Stimulated activated CD4-positive, alpha-beta T cell treated with anti-CD3 and anti-CD28 coated beads, Interleukin-15, amount 100 ng/mL, for 48 hours (primary cell): ENCODE results near the gene SELENOK.

Experiments
- DNase-seq, 2 donors: peaks; one replicate each; pipeline ENCODE4 v3.0.0-alpha.2; 2020; ENCODE audit warnings: low read depth in 2 of 2

SELENOK gene

DNA sequence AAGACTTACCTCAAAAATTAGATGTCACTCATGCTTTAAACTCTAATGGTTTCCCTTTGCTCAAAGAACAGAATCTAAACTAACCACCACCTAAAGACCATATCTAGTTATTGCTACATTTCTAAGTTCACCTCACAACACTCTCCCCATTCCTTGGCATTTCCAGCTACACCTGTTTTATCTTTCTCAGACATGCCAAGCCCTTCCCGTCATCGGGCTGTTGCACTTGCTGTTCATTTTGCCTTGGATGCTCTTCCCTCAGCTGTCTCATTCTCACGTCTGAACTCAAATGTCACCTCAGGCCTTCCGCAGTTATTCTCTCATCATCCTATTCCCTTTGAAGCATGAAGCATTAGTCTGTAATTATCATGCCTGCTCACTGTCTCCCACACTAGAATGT, 8.7 kb downstream of the SELENOK start:
- DNase-seq = no peak

DNA sequence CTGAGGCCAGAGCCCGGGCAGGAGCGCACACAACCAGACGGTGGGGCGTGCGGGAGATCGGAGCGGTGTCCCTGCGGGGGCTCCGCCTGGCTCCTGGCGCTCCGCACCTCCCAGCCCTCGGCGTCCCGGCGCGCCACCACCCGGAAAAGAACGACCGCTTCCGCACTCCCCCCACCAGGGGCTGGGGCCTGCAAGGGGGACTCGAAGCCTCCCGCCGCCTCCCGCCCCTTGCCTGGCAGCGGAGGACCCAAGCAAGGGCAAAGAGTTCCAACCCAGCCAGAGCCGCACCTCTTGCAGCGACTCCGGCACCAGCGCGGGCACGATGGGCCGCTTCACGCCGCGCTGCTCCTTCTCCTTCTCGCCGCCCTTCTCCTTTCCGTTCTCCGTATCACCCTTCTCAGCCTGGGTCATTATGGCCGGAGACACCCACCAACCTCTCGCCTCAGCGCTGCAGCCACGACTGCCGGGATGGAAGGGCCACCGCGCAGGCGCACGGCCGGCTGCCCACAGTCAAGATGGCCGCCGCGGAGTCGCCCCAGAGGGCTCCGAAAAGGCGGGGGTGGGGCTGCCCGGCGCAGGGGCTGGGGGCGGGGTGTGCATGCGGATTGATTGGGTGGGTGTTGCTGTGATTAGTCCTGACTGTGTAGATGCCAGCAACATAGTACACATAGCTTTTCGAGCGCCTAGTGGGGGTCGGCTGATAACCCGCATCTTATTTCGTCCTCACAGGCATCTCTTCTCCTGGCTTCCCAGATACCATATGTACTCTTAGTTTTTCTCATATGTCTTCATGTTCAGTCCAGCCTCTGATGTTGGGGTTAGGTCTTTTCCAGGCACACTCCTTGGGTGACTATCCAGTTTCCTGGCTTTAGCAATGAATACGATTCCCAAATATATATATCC, 9.7 kb downstream of the SELENOK start, which contains the start of gene ACTR8:
TSS of gene ACTR8 (minus strand) at position 462 of the 903 bp plus-strand sequence. CDS start at position 411, 51 bp downstream.
- peak; percentile 58 to 73 for DNase-seq

DNA sequence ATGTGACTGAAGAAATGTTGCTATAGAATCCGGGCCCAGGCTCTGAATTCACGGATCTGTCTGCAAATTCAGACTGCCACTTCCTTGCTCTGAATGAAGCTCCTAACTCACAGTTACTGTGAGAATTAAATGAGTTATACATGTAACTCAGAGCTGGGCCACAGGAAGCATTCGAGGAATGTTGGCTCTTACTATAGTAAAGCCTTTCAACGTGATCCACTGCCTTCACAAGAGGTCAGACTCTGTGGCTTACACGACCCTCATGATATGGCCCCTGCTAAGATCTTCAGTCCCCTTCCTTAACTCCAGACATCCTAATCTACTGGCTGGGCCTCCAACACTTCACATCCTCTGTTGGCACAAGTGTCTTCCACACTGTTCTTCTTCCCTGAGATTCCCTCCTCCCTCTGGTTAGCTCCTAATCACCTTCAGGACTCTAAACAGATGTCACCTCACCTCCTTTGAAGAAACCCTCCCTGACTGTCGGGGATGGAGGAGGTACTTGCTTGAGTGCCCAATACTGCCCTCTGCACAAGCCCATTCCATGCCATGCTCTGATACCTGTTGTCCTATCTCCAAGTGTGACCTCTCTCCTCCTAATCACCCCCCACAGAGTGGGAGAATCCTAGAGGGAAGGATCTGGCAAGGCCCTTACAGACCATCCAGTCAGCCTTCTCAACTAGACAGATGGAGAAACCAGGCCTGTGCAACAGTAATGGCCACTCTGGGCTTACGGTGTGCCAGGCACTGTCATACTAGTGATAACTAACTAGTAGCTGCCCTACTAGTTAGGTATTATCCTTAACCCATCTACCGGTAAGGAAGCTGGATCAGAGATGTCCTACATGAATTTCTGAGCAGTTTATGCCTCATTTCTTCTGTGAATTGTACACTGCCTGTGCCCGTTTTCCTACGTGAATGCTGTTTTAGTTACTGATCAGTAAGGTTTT, 11.0 kb downstream of the SELENOK start:
- no peak for DNase-seq

DNA sequence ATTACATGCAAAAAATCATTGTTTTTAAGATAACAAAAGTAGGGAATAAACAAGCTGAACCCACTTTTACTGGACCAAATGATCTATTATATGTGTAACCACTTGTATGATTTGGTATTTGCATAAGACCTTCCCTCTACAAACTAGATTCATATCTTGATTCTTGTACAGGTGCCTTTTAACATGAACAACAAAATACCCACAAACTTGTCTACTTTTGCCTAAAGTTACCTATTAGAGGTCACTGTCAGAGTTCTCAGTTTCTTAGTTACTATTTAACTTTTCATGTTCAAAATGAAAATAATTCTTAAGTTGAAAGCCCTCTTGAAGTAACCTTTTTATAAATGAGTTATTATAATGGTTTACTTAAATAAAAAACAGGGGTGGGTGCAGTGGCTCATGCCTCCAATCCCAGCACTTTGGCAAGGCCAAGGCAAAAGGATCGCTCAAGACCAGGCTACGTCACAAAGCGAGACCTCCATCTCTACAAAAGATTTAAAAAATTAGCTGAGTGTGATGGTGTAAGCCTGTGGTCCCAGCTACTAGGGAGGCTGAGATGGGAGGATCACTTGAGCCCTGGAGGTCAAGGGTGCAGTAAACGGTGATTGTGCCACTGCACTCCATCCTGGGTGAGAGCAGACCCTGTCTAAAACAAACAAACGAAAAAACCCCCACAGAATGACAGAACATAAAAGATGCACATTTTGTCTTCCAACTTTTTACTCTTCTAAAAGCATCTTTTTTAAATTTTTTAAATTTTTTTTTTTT, 25.7 kb downstream of the SELENOK start:
- no peak for DNase-seq

DNA sequence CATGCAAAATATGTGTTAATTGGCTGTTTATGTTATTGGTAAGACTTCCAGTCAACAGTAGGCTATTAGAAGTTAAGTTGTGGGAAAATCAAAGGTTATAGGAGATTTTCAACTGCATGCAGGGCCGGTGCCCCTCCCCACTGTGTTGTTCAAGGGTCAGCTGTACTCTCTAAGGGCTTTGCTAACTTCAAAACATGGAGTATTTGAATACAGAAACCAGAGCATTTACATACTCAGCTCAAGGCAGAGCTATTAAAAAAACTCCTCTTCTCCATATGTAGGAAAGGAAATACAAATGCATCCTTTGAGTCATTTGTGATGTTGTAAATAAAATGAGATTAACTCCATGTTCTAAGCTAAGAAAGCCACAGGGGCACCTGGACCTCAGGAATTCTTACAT, 28.5 kb downstream of the SELENOK start:
- DNase-seq = no peak

DNA sequence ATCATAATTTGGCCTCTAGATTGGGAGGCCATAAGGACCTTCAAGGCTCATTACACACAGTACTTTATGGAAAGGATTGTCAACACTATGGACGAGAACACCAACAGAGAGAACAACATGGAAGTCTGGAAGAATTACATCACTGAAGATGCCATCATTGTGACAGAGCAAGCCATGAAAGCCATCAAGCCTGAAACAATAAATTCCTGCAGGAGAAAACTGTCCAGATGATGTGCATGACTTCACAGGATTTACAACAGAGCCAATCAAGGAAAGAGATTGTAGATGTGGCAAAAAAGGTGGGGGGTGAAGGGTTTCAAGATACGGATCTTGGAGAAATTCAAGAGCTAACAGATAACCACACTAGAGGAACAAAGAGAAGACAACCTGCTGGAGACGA, 29.4 kb downstream of the SELENOK start:
- DNase-seq = no peak

DNA sequence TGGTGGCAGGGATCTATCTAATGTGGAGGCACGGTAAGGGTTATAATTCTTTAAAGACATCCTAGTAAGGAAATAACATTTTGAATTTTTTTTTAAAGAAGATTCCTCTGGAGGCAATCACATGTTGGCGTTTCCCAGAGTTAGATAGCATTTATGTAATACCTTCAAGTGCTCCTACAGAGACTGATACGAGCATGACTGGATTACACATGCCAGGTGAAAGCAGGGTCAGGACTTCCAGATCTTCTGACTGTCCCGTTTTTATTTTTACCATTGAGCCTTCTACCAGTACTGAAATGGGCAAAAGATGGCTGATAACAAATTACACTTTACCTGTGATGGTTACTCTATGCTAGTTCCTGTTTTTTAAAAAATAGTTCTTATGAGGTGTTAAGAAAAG, 31.5 kb downstream of the SELENOK start:
- no peak for DNase-seq

DNA sequence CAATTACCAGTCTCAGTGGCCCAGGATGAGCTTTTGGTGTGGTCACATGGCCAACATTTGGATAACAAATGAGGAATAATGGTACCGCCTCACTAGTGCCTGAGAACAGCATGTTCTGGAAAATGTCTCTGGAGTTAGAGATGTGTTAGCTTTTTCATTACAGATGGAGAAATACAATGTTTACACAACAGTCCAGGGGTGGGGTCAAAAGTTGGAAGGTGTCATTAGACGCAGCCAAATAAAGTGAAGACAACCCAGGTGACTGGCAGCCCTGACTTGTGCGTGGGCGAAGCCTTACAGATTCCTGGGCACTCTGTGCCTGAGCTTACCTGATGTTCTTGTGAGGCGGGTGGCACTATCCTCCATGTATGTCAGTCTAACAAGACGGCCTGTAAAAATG, 32.5 kb downstream of the SELENOK start:
- no peak for DNase-seq

DNA sequence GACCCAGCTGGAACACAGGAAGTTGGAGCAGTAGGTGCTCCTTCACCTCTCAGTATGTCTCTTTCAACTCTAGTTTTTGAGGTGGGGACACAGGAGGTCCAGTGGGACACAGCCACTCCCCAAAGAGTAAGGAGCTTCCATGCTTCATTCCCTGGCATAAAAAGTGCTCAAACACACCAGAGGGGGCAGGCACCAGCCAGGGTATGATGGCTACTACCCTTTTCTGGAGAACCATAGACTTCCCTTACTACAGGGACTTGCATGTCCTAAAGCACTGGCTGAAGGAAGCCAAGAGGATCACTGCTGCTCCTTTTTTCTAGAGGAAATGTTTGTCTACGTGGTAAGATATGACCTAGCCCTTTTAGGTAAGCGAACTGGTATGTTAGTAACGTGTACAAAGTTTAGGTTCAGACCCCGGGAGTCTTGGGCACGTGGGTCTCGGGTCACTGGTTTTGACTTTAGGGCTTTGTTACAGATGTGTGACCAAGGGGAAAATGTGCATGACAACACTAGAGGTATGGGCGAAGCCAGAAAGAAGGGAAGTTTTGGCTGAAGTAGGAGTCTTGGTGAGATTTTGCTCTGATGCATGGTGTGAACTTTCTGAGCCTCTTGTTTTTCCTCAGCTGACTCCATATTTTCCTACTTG, 33.4 kb downstream of the SELENOK start:
- no peak for DNase-seq

DNA sequence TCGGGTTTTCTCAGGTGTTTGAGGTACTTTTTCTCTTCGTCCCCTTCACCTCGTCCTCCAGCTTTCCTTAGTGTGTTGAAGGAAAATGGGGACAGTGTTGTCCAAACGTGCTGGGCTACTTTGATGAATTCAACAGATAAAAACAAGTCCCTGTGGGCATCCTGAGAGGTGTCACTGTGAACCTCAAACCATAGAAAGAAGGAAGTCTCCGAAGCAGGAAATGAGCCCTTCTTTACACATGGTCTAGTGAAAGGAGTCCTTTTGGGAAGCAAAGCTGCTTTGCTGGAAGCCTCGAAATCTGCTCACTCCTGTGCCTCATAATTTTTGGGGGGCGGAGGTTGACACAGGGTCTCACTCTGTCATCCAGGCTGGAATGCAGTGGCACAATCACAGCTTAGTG, 34.7 kb downstream of the SELENOK start:
- DNase-seq = no peak

DNA sequence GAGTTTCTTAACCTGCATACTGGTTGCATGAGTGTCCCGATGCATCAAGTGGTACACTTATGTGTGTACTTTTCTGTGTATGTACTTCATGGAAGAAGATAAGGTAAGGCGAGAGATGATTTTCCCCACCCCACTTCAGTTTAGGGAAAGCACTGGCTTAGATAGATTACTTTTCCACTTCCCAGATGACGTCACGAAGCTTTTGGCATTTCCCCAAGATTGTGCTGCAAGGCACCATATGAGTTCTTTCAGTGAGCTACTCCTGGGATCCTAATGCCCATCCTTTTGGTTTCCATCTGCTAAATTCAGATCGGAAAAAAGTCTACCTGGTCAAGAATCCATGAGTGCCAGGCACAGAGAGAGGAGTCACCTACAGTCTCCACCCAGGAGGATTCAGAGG, 40.8 kb downstream of the SELENOK start:
- DNase-seq = no peak

DNA sequence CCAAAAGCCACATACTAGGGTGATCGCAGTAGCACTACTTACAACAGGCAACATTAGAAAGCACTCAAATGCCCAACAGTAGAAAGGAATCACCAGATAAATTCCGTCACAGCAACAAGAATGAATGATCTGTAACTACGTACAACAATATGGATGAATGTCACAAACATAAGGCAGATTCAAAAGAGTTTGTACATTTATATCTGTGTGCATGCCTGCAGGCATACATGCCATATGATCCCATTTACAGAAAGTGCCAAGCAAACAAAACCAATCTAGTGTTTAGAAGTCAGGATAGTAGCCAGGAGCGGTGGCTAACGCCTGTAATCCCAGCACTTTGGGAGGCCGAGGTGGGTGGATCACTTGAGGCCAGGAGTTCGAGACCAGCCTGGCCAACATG, 41.7 kb downstream of the SELENOK start:
- DNase-seq = no peak

DNA sequence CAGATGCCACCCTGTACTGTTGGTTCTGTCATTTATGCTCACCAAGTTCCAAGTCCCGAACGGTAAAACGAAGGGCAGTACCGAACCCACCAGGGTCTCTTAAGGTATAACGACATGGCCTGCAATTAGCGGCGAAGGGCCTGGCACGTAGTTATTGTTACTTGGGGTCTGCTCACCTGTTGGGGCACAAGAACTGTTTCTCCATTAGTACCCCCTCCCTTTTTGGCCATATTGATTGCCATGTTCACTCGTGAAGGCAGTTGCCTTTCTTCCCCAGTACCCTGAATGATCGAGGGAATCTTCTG, 44.9 kb downstream of the SELENOK start:
- DNase-seq = no peak

DNA sequence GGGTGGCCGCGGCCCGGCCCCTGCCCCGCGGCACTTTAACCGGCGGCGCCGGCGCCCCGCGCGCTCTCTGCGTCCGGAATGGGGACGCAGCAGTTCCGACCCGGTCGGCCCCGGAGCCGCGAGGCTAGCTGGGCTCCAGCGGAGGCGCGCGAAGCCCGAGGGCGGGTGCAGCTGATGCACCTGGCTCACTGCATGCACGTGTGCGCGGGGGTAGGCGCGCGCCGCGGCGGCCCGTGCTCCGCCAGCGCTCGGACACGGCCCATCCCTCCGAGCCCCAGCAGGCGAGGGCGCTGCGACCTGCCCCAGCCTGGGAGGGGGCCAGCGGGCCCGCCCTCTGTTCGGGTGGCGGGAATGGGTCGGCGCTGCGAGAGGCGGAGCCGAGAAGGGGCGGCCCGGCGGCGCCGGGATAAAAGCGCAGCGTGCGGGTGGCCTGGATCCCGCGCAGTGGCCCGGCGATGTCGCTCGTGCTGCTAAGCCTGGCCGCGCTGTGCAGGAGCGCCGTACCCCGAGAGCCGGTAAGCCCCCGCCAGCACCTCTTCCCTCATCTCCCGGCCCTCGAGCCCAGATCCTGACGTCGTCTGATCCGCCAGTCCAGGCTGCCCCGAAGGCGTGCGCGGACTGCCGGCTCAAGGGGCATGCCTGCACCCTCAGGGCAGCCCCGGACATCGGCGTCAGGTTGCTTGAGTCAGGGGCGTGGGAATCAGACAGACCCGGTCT, 45.4 kb downstream of the SELENOK start, which contains the start of the genes CHDH and IL17RB:
TSS of gene CHDH (minus strand) at position 286 of the 717 bp plus-strand sequence. CDS start 22,411 bp downstream, outside the sequence.
TSS of gene IL17RB (plus strand) at position 435 of the 717 bp plus-strand sequence. CDS start at position 456, 21 bp downstream.
- no peak for DNase-seq

DNA sequence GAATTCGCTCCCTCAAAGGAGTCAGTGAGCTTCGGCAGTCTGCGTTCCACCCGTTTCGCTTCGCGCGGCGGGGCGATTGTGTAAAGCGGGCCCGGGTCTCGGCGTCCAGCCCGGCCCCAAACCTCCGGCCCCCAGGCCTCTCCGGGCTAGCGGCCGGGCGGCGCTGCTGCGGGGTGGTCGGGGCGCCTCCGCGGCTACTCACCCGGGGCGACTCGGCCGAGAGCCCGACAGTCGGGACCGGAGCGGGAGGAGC, 45.9 kb downstream of the SELENOK start:
- DNase-seq = no peak

DNA sequence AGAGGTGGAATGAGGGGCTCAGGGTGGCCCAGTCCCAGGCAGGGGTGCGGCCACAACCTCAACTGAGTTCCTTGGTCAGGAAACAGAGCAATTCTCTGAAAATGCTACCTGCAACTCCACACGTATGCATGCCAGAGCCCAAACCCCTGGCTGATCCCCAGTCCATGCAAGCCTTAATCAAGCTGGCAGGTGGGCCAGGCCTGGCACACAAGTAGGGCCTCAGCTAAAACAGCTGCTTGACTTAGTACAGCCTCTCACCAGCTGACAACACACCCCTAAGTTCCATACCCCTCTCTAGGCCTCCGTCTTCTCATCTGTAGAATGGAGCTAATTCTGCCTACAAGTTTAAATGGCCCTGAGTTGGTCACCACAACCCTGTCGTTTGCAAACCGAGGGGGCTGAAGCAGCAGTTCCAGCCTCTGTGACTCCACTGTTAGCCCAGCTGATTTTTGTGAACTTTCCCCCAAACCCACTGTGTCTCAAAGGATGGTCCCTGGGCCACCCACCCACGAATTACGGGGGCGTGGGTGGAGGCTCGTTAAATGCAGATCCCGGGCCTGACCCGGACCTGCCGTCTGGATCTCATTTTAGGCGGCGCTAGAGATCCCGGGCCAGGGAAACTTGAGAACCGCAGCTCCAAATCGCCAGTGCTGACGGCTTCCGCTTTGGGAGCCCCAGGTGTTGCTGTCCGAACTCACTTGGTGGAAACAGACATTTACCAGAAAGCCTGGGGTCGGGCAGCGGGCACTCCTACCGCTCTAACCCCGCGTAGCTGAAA, 46.4 kb downstream of the SELENOK start:
- no peak for DNase-seq

DNA sequence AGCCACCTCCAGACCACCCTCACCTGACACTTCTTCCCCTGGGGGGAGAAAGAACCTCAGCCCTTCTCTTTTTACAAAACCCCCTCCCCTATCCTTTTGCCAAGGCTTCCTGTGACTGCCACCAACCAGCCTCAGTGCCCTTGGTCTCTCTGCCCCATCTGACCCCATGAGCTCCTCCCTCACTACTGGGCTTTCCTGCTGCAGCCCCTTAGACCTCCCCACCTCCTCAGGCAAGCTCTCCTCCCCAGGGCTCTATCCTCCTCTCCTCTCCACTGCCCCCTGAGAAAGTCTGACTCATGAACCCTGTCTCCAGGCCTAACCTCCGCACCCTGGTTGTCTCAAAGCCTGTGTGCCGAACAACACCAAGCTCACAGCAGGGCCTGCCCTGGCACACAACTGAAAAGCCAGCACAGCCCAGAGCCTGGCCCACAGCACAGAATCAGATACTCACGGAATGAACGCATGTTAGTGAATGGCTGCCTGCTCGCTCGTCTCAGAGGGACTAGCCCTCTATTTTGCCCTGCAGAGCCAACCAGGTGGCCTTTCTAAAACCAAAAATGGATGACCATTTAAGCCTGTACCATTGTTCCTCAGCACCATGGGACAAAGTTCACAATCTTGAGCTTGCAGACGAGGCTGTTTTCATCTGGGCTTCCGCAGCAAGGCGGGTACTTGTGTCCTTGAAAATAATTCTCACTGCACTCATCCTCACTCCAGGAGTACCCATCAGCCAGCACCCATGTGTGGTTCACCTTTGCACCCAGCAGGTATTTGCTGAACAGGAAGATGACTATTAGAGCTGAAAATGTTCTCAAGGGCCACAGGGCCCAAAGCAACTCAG, 47.2 kb downstream of the SELENOK start:
- DNase-seq = no peak

DNA sequence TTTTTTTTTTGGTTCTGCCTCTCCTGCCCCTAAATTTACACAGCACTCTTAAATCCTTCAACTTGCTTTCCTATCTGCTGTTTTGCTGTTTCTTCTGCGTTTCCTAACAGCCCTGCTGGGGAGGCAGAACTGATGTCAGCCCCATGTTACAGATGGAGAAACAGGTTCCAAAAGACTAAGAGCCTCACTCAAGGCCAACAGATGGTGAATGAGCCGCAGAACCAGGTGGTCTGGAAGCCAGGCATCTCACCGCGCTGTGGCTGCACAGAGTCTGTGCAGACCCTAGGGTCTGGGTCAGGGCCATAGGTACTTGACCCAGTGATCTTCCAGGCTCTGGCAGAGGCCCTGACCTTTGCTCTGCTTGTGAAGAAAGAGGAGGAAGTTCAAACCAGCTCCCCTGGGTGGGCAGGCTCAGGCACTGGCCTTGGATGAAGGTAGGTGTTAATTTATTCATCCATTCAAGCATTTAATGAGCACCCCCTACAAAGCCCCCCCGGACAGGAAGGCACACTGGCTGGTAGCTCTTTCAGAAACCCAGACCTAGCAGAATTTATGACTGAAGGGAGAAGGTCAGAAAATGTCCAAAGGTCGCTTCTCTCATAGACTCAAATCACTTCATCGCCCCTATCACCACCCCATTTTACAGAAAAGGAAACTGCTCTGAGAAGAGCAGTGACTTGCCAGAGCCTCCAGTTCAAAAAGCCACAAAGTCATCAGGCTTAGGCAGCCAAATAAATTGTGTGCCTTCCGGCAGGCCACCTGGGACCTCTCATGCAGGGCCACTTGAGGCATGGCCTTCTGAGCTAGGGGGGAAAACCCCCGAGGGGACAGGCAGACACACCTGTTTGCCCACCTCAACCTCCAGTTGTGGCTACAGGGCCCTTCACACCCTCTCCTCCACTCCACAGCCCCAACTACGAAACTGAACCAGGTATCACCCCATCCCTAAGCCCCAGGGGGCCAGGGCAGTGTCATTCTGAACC, 48.2 kb downstream of the SELENOK start:
- DNase-seq = no peak
